Right lobe of liver (tissue), 4 donors: Measurements from ENCODE around the gene PCDHGA6.
"Not testable (repeated sequence)": the region's sequence is repeated elsewhere in the genome, so short reads cannot be mapped to it uniquely, and the experiment has no call there.

Source experiments
- POLR2A ChIP-seq: fragments of 450-650 bp; IDR thresholded peaks from one replicate; pipeline ENCODE4 v1.6.1; 2017; ENCODE audit warnings: antibody characterized with exemption, mild to moderate bottlenecking
- TF ChIP-seq, protein P1 (sequence below), 4 donors: fragments of 200-600 bp in 3 of 4; fragments of 450-650 bp in 1 of 4; IDR thresholded peaks; one replicate each; pipeline versions ENCODE4 v1.5.1 to v1.8.0; 2016 to 2022; ENCODE audit warnings: antibody characterized with exemption in 4 of 4, mild to moderate bottlenecking in 2 of 4
- donor health status: DM: no; HTN: no; CAD: no.
- donor health status: DM: no; HTN: no; CAD: no.
- donor health status: DM: no; HTN: yes; CAD: no.

DNA sequence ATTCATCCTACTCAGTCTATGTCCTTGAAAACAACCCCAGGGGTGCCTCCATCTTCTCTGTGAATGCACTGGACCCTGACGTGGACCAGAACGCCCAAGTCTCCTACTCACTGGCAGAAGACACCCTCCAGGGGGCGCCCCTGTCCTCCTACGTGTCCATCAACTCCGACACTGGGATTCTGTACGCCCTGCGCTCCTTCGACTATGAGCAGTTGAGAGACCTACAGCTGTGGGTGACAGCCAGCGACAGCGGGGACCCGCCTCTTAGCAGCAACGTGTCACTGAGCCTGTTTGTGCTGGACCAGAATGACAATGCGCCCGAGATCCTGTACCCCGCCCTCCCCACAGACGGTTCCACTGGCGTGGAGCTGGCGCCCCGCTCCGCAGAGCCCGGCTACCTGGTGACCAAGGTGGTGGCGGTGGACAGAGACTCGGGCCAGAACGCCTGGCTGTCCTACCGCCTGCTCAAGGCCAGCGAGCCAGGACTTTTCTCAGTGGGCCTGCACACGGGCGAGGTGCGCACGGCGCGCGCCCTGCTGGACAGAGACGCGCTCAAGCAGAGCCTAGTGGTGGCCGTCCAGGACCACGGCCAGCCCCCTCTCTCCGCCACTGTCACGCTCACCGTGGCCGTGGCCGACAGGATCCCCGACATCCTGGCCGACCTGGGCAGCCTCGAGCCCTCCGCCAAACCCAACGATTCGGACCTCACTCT, 1.9 kb downstream of the PCDHGA6 start:
- TF ChIP-seq, protein P1, sequence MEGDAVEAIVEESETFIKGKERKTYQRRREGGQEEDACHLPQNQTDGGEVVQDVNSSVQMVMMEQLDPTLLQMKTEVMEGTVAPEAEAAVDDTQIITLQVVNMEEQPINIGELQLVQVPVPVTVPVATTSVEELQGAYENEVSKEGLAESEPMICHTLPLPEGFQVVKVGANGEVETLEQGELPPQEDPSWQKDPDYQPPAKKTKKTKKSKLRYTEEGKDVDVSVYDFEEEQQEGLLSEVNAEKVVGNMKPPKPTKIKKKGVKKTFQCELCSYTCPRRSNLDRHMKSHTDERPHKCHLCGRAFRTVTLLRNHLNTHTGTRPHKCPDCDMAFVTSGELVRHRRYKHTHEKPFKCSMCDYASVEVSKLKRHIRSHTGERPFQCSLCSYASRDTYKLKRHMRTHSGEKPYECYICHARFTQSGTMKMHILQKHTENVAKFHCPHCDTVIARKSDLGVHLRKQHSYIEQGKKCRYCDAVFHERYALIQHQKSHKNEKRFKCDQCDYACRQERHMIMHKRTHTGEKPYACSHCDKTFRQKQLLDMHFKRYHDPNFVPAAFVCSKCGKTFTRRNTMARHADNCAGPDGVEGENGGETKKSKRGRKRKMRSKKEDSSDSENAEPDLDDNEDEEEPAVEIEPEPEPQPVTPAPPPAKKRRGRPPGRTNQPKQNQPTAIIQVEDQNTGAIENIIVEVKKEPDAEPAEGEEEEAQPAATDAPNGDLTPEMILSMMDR (IDR thresholded peaks at IDR 0.05): not testable (repeated sequence)
- TF ChIP-seq POLR2A: not testable (repeated sequence)
